GM23338 (cell line): ENCODE data around the gene CACHD1. TPM values are rescaled to one million over a fixed set of nuclear protein-coding genes. Genes with fewer than 3 reads are reported as not detected.
A peak's percentile ranks its signal among the peaks of the same experiment; 100 is the strongest.

ENCODE experiments used
- ATAC-seq: fragments of 200-7000 bp; cut with Tn5 transposase; 3 replicates; pipeline ENCODE4 v1.9.1; 2020
- DNase-seq: peaks from one replicate; pipeline ENCODE4 v3.0.0-alpha.2; 2015; ENCODE audit warnings: low spot score
- H2AFZ ChIP-seq: fragments of 200-600 bp; sonication (generic); 2 replicates; pipeline ENCODE4 v1.8.0; 2016; ENCODE audit warnings: antibody characterized with exemption, mild to moderate bottlenecking, moderate library complexity
- H3F3A ChIP-seq: fragments of 200-600 bp; sonication (generic); replicated peaks from 2 replicates; pipeline ENCODE4 v1.8.0; 2017; ENCODE audit warnings: antibody characterized with exemption, mixed run types, low read depth
- H3K27ac ChIP-seq: fragments of 200-600 bp; sonication (generic); 2 replicates; pipeline ENCODE4 v1.6.1; 2016; ENCODE audit warnings: low read depth
- H3K27me3 ChIP-seq: fragments of 200-600 bp; sonication (generic); 2 replicates; pipeline ENCODE4 v1.8.0; 2016; ENCODE audit warnings: mild to moderate bottlenecking, mixed run types, moderate library complexity; ENCODE audit not compliant: insufficient read depth
- H3K36me3 ChIP-seq: fragments of 200-600 bp; sonication (generic); 2 replicates; pipeline ENCODE4 v1.8.0; 2016; ENCODE audit warnings: mild to moderate bottlenecking; ENCODE audit not compliant: insufficient read depth
- H3K4me1 ChIP-seq: fragments of 200-600 bp; sonication (generic); 2 replicates; pipeline ENCODE4 v1.8.0; 2016; ENCODE audit warnings: mild to moderate bottlenecking, moderate library complexity; ENCODE audit not compliant: insufficient read depth
- H3K4me2 ChIP-seq: fragments of 200-600 bp; sonication (generic); 2 replicates; pipeline ENCODE4 v1.7.1; 2017; ENCODE audit warnings: mixed run types
- H3K4me3 ChIP-seq: fragments of 200-600 bp; sonication (generic); 2 replicates; pipeline ENCODE4 v1.6.1; 2016; ENCODE audit warnings: mixed run types
- H3K79me2 ChIP-seq: fragments of 200-600 bp; sonication (generic); replicated peaks from 2 replicates; pipeline ENCODE4 v1.8.0; 2017; ENCODE audit warnings: mild to moderate bottlenecking; ENCODE audit not compliant: insufficient read depth
- H3K9me2 ChIP-seq: fragments of 200-600 bp; sonication (generic); 2 replicates; pipeline ENCODE4 v1.8.0; 2017; ENCODE audit not compliant: insufficient read depth
- H4K20me1 ChIP-seq: fragments of 200-600 bp; sonication (generic); replicated peaks from 2 replicates; pipeline ENCODE4 v1.8.0; 2017; ENCODE audit warnings: mild to moderate bottlenecking; ENCODE audit not compliant: insufficient read depth
- H3K27ac Mint-ChIP-seq: 2 replicates; pipeline ENCODE4 v1.8.0; 2020; ENCODE audit warnings: inconsistent platforms, mild to moderate bottlenecking, moderate library complexity, mixed read lengths
- H3K27me3 Mint-ChIP-seq: 3 replicates; pipeline ENCODE4 v1.8.0; 2022; ENCODE audit warnings: low read depth, mild to moderate bottlenecking, moderate library complexity, mixed read lengths, inconsistent platforms; ENCODE audit not compliant: insufficient read depth, poor library complexity
- H3K36me3 Mint-ChIP-seq: 3 replicates; pipeline ENCODE4 v1.8.0; 2021; ENCODE audit warnings: low read depth, mild to moderate bottlenecking, inconsistent platforms, moderate library complexity, mixed read lengths
- H3K4me1 Mint-ChIP-seq: 3 replicates; pipeline ENCODE4 v1.8.0; 2020; ENCODE audit warnings: mild to moderate bottlenecking, inconsistent platforms, mixed read lengths
- H3K4me3 Mint-ChIP-seq: 3 replicates; pipeline ENCODE4 v1.8.0; 2021; ENCODE audit warnings: moderate library complexity, mild to moderate bottlenecking, inconsistent platforms, mixed read lengths
- H3K9me3 Mint-ChIP-seq: 3 replicates; pipeline ENCODE4 v1.8.0; 2020; ENCODE audit warnings: moderate library complexity, mild to moderate bottlenecking, inconsistent platforms, mixed read lengths
- CREB1 ChIP-seq: fragments of 250-450 bp; sonication (Bioruptor Pico); IDR thresholded peaks from 2 replicates; pipeline ENCODE4 v1.5.0; 2020; ENCODE audit warnings: low read depth, mild to moderate bottlenecking, moderate library complexity
- NANOG ChIP-seq: IDR thresholded peaks from 2 replicates; pipeline ENCODE4 v1.6.1; 2016; ENCODE audit warnings: antibody characterized with exemption, borderline replicate concordance
- STAT1 ChIP-seq: IDR thresholded peaks from one replicate; pipeline ENCODE4 v1.6.1; 2016; ENCODE audit warnings: antibody characterized with exemption; ENCODE audit not compliant: unreplicated experiment
- ZNF114 ChIP-seq: fragments of 250-450 bp; sonication (Bioruptor Pico); IDR thresholded peaks from 2 replicates; pipeline ENCODE4 v1.5.0; 2020; ENCODE audit warnings: mild to moderate bottlenecking, moderate library complexity
- ZNF331 ChIP-seq: fragments of 250-450 bp; sonication (Bioruptor Pico); IDR thresholded peaks from 2 replicates; pipeline ENCODE4 v1.5.0; 2020; ENCODE audit warnings: low read depth, mild to moderate bottlenecking, moderate library complexity
- polyA plus RNA-seq: library from polyadenylated mRNA; unstranded; fragments of >200 nt; fragmentation: Nextera tagmentation; extraction: Ambion mirVana; gene quantifications from 2 replicates; pipeline ENCODE4 v1.2.1, GENCODE V29; 2016
- total RNA-seq: library from RNA; depleted of rRNA; stranded (reverse); fragments of >200 nt; shearing (Covaris generic); gene quantifications from 2 replicates; pipeline ENCODE4 v1.2.3, GENCODE V29; 2014
- TF ChIP-seq, protein P1 (sequence below): fragments of 250-450 bp; sonication (Bioruptor Pico); IDR thresholded peaks from 2 replicates; pipeline ENCODE4 v1.5.0; 2020; ENCODE audit warnings: mild to moderate bottlenecking, moderate library complexity
- TF ChIP-seq, protein P2 (sequence below): IDR thresholded peaks from one replicate; pipeline ENCODE4 v1.6.1; 2018; ENCODE audit warnings: antibody characterized with exemption; ENCODE audit not compliant: unreplicated experiment
- TF ChIP-seq, protein P3 (sequence below), 2 experiments: fragments of 200-600 bp in 1 of 2; sonication (generic) in 1 of 2; conservative IDR thresholded peaks; 2 replicates each; pipeline versions ENCODE4 v1.5.1 to v1.6.1; 2016 to 2017; ENCODE audit warnings: antibody characterized with exemption in 2 of 2, low read depth in 2 of 2, mild to moderate bottlenecking in 2 of 2, moderate library complexity in 1 of 2
- TF ChIP-seq, protein P4 (sequence below): IDR thresholded peaks from 2 replicates; pipeline ENCODE4 v1.6.1; 2016; ENCODE audit warnings: antibody characterized with exemption

The CACHD1 gene
- total and polyA plus RNA-seq, 2 experiments from 2014 or later: 12.6 to 43.7 TPM

DNA sequence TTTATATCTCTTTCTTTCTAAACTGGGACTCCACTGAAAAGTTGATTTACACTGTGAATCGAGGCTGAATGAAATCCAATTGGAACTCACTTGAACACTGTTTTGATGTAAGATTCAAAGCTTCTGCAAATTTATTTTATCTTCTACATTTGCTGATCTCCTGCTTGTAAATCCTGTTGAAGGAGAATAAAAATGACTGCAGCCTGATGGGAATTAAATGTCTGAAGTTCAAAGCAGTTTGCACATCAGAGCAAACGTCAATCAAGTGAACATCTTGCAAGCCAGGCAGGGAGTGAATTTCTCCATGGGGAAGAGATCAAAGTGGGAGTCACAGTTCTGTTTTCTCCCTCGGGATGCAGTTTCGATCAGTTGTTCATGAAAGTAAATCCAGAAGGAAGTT lies 127.2 kb downstream of the CACHD1 start:
- ATAC-seq: no peak
- Histone ChIP-seq H3K4me2 (peak overlapping the region; percentile 29; the same call in 1 of the 2 replicates), H2AFZ (no peak overlapping the region), H3K27ac (no peak overlapping the region), H3K9me2 (no peaks in the 10 kb centered on the region), H3K27me3 (no peaks in the 10 kb centered on the region), H3K4me1 (peaks cover 39% of the 10 kb centered on the region), H3K4me3 (no peak overlapping the region), H4K20me1 (peaks cover 5% of the 10 kb centered on the region), H3K36me3 (no peaks in the 10 kb centered on the region), H3F3A (no peaks in the 10 kb centered on the region), H3K79me2 (peaks cover 89% of the 10 kb centered on the region)
- 0 out of 2 replicates have a peak overlapping the region, but pooled peaks have one; percentile 40 for H3K27ac Mint-ChIP-seq
- peaks cover 6% of the 10 kb centered on the region for H3K27me3 Mint-ChIP-seq
- no peaks in the 10 kb centered on the region for H3K9me3 Mint-ChIP-seq
- peaks cover 7% of the 10 kb centered on the region; the same call in 2 of the 3 replicates for H3K36me3 Mint-ChIP-seq
- H3K4me1 Mint-ChIP-seq: peaks cover 50% of the 10 kb centered on the region
- H3K4me3 Mint-ChIP-seq: no peak overlapping the region
- no peak for TF ChIP-seq CREB1 (CRISPR knock-in tag)
- no peak for DNase-seq

DNA sequence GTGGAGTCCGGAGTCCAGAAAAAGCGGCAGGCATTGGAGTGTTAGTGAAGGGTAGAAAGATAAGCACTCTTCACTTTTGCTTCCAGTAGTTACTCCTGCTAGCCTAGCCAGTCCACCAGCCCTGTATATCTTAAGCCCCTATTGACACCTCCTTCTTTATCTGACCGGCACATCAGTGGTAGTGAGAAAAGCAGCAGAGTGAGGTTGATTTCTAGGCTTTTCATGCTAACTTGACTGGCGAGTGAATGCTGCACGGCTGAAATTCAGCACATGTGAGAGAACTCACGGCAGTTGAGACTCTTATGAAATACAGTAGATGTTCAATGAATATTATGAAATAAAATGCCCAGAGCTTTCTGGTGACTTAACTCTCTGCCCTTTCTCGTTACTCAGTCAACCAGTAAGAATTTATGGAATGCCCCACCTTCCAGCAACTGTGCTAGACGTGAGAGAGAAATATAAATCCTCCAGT lies 128.2 kb downstream of the CACHD1 start:
- peaks cover 1% of the 10 kb centered on the region; the same call in 1 of the 2 replicates for H3K36me3 ChIP-seq
- no peaks in the 10 kb centered on the region for H3F3A ChIP-seq
- Mint-ChIP-seq H3K4me3 (no peak overlapping the region), H3K9me3 (no peaks in the 10 kb centered on the region), H3K36me3 (peaks cover 17% of the 10 kb centered on the region; the same call in 2 of the 3 replicates), H3K27ac (no peak overlapping the region), H3K27me3 (peaks cover 6% of the 10 kb centered on the region), H3K4me1 (peaks cover 43% of the 10 kb centered on the region)
- peaks cover 39% of the 10 kb centered on the region for H3K4me1 ChIP-seq
- H3K4me3 ChIP-seq: no peak overlapping the region
- peaks cover 80% of the 10 kb centered on the region for H3K79me2 ChIP-seq
- ATAC-seq: peak; percentile 25; the same call in 2 of the 3 replicates
- H2AFZ ChIP-seq: no peak overlapping the region
- no peaks in the 10 kb centered on the region for H3K9me2 ChIP-seq
- H3K4me2 ChIP-seq: no peak overlapping the region
- peak overlapping the region; percentile 40; the same call in 1 of the 2 replicates for H3K27ac ChIP-seq
- DNase-seq: no peak
- peaks cover 5% of the 10 kb centered on the region for H4K20me1 ChIP-seq
- no peaks in the 10 kb centered on the region for H3K27me3 ChIP-seq
- TF ChIP-seq, protein P1, sequence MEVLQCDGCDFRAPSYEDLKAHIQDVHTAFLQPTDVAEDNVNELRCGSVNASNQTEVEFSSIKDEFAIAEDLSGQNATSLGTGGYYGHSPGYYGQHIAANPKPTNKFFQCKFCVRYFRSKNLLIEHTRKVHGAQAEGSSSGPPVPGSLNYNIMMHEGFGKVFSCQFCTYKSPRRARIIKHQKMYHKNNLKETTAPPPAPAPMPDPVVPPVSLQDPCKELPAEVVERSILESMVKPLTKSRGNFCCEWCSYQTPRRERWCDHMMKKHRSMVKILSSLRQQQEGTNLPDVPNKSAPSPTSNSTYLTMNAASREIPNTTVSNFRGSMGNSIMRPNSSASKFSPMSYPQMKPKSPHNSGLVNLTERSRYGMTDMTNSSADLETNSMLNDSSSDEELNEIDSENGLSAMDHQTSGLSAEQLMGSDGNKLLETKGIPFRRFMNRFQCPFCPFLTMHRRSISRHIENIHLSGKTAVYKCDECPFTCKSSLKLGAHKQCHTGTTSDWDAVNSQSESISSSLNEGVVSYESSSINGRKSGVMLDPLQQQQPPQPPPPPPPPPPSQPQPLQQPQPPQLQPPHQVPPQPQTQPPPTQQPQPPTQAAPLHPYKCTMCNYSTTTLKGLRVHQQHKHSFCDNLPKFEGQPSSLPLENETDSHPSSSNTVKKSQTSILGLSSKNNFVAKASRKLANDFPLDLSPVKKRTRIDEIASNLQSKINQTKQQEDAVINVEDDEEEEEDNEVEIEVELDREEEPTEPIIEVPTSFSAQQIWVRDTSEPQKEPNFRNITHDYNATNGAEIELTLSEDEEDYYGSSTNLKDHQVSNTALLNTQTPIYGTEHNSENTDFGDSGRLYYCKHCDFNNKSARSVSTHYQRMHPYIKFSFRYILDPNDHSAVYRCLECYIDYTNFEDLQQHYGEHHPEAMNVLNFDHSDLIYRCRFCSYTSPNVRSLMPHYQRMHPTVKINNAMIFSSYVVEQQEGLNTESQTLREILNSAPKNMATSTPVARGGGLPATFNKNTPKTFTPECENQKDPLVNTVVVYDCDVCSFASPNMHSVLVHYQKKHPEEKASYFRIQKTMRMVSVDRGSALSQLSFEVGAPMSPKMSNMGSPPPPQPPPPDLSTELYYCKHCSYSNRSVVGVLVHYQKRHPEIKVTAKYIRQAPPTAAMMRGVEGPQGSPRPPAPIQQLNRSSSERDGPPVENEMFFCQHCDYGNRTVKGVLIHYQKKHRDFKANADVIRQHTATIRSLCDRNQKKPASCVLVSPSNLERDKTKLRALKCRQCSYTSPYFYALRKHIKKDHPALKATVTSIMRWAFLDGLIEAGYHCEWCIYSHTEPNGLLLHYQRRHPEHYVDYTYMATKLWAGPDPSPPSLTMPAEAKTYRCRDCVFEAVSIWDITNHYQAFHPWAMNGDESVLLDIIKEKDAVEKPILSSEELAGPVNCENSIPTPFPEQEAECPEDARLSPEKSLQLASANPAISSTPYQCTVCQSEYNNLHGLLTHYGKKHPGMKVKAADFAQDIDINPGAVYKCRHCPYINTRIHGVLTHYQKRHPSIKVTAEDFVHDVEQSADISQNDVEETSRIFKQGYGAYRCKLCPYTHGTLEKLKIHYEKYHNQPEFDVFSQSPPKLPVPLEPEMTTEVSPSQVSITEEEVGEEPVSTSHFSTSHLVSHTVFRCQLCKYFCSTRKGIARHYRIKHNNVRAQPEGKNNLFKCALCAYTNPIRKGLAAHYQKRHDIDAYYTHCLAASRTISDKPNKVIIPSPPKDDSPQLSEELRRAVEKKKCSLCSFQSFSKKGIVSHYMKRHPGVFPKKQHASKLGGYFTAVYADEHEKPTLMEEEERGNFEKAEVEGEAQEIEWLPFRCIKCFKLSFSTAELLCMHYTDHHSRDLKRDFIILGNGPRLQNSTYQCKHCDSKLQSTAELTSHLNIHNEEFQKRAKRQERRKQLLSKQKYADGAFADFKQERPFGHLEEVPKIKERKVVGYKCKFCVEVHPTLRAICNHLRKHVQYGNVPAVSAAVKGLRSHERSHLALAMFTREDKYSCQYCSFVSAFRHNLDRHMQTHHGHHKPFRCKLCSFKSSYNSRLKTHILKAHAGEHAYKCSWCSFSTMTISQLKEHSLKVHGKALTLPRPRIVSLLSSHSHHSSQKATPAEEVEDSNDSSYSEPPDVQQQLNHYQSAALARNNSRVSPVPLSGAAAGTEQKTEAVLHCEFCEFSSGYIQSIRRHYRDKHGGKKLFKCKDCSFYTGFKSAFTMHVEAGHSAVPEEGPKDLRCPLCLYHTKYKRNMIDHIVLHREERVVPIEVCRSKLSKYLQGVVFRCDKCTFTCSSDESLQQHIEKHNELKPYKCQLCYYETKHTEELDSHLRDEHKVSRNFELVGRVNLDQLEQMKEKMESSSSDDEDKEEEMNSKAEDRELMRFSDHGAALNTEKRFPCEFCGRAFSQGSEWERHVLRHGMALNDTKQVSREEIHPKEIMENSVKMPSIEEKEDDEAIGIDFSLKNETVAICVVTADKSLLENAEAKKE (CRISPR knock-in tag): no peak
- TF ChIP-seq STAT1 (no peak), ZNF331 (CRISPR knock-in tag) (no peak), ZNF114 (no peak), CREB1 (CRISPR knock-in tag) (no peak), NANOG (no peak)
- TF ChIP-seq, protein P2, sequence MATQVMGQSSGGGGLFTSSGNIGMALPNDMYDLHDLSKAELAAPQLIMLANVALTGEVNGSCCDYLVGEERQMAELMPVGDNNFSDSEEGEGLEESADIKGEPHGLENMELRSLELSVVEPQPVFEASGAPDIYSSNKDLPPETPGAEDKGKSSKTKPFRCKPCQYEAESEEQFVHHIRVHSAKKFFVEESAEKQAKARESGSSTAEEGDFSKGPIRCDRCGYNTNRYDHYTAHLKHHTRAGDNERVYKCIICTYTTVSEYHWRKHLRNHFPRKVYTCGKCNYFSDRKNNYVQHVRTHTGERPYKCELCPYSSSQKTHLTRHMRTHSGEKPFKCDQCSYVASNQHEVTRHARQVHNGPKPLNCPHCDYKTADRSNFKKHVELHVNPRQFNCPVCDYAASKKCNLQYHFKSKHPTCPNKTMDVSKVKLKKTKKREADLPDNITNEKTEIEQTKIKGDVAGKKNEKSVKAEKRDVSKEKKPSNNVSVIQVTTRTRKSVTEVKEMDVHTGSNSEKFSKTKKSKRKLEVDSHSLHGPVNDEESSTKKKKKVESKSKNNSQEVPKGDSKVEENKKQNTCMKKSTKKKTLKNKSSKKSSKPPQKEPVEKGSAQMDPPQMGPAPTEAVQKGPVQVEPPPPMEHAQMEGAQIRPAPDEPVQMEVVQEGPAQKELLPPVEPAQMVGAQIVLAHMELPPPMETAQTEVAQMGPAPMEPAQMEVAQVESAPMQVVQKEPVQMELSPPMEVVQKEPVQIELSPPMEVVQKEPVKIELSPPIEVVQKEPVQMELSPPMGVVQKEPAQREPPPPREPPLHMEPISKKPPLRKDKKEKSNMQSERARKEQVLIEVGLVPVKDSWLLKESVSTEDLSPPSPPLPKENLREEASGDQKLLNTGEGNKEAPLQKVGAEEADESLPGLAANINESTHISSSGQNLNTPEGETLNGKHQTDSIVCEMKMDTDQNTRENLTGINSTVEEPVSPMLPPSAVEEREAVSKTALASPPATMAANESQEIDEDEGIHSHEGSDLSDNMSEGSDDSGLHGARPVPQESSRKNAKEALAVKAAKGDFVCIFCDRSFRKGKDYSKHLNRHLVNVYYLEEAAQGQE: no peak
- TF ChIP-seq, protein P3, sequence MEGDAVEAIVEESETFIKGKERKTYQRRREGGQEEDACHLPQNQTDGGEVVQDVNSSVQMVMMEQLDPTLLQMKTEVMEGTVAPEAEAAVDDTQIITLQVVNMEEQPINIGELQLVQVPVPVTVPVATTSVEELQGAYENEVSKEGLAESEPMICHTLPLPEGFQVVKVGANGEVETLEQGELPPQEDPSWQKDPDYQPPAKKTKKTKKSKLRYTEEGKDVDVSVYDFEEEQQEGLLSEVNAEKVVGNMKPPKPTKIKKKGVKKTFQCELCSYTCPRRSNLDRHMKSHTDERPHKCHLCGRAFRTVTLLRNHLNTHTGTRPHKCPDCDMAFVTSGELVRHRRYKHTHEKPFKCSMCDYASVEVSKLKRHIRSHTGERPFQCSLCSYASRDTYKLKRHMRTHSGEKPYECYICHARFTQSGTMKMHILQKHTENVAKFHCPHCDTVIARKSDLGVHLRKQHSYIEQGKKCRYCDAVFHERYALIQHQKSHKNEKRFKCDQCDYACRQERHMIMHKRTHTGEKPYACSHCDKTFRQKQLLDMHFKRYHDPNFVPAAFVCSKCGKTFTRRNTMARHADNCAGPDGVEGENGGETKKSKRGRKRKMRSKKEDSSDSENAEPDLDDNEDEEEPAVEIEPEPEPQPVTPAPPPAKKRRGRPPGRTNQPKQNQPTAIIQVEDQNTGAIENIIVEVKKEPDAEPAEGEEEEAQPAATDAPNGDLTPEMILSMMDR (conservative IDR thresholded peaks at IDR 0.05; ENCODE audit: low read depth in 2 of 2): no peak
- TF ChIP-seq, protein P4, sequence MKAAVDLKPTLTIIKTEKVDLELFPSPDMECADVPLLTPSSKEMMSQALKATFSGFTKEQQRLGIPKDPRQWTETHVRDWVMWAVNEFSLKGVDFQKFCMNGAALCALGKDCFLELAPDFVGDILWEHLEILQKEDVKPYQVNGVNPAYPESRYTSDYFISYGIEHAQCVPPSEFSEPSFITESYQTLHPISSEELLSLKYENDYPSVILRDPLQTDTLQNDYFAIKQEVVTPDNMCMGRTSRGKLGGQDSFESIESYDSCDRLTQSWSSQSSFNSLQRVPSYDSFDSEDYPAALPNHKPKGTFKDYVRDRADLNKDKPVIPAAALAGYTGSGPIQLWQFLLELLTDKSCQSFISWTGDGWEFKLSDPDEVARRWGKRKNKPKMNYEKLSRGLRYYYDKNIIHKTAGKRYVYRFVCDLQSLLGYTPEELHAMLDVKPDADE: no peak
